MM.1S (cell line): ENCODE results near the gene VGF.

Experiments
- EZH2 ChIP-seq: fragments of 300-600 bp; sonication (generic); optimal IDR thresholded peaks from 2 replicates; pipeline ENCODE3; 2017; ENCODE audit warnings: low read depth, mild to moderate bottlenecking, antibody characterized with exemption, low read length, mixed read lengths
- TF ChIP-seq, protein P1 (sequence below): fragments of 300-600 bp; sonication (generic); IDR thresholded peaks from 2 replicates; pipeline ENCODE4 v1.5.1; 2016; ENCODE audit warnings: antibody characterized with exemption, low read length, mixed read lengths

DNA sequence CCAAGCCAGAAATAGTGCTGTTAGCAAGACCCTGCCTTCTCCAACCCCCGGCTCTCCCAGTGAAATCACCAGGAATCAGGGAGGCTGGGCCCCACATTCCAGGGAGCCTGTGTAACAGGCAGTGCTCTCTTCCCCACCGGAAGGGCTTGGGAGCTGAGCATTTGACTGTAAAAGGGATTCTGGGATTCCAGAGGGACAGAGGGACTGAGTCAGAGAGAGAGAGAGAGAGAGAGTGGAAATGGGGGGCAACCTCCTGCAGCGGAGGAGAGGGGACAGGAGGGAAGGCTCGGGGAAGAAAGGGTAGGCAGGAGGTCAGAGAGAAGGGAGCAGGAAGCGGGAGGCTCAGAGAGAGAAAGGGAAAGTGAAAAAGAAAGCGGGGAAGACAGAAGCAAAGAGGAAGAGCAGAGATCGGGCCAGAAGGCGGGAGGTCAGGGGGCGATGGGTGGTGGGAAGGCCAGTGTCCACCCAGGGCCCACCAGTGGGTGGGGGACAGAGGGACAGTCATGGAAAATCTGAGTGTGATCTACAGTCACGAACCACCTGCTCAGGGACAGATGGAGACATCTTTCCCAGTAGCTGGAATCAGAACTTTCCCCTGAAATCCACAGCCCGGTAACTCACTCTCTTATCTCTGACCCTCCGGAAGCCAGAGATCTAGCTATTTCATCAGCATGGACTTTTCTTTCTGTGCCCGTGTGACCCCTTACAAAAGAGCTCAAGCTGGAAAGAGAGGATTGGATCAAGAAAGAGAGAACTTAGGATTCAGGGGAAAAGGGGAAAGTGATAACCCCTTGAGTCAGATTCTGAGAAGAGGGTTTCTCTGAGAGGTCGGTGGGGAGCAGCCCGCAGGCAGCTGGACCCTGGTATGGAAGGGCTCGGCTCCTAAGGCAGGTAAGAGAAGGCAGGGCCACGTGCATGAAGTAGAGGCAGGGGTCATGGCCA, 43.1 kb downstream of the VGF start:
- TF ChIP-seq, protein P1, sequence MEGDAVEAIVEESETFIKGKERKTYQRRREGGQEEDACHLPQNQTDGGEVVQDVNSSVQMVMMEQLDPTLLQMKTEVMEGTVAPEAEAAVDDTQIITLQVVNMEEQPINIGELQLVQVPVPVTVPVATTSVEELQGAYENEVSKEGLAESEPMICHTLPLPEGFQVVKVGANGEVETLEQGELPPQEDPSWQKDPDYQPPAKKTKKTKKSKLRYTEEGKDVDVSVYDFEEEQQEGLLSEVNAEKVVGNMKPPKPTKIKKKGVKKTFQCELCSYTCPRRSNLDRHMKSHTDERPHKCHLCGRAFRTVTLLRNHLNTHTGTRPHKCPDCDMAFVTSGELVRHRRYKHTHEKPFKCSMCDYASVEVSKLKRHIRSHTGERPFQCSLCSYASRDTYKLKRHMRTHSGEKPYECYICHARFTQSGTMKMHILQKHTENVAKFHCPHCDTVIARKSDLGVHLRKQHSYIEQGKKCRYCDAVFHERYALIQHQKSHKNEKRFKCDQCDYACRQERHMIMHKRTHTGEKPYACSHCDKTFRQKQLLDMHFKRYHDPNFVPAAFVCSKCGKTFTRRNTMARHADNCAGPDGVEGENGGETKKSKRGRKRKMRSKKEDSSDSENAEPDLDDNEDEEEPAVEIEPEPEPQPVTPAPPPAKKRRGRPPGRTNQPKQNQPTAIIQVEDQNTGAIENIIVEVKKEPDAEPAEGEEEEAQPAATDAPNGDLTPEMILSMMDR = no peak
- TF ChIP-seq EZH2 = no peak
